SKM-1 treated with dmso at 0.1 percent for 144 hours (cell line): ENCODE data around the gene EN2.

Source experiments
- DNase-seq: peaks from one replicate; lab custom pipeline; 2025; ENCODE audit not compliant: unreplicated experiment; lab: John Stamatoyannopoulos, UW

Gene EN2

DNA sequence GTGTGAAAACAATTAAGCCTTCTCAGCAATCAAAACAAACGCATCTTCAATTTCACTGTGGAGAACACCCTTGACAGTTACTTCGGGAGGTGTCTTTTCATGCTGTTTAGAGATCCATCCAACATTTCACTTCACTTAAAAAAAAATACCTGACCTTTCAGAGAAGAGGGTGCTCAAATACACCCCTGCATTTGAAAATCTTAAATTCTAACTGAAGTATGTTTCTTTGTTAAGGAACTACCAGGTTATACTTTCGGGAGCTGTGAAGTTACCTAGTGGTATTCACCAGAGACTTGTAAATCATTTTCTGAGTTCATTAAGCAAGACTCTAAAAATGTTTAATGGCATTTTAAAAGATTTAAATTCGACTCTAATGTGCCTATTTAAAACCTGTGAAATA, 49.6 kb downstream of the EN2 start:
- no peak for DNase-seq

DNA sequence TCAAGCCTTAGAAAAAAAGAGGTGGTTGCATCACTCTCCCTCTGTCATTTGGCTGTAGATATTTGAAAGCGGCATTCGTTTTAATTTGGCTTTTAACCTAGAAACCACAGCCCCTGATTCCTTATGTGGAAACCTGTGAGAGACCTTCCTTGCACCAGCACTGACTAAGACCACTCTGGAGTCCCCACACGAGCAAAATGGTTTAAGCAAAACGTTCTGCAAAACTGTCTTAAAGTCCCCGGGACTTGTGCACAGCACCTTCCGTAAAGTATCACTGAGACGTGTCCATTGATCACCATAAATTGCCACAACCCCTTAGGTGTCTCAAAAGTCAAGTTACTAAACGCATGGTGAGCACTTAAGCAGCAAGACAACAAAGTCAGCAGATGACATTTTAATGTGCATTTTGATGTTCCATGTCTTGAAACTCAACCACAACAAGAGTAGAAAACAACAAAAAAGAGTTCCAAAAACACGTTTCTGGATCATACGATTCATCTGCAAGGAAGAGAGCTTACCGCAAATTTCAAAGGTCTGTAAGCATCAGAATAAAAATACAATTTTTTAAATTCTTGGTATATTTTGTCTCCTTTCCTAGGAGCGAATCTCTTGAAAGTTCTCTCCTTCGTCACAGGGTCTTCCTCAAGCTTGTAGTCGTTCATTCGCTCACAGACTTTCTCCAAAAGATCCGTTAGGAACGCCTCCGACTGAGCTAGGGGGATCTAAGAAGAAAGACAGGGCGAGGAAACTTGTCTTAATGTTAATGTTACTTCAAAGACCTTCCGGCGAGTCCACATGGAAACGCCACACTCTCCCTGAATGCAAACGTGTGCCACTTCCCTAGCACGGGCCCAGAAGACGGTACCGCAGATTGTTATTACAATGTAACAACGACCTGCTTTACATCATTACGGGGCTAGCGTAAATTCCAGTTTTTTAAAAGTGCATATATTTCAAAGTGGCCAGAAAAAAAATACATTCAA, 50.7 kb downstream of the EN2 start:
- no peak for DNase-seq

DNA sequence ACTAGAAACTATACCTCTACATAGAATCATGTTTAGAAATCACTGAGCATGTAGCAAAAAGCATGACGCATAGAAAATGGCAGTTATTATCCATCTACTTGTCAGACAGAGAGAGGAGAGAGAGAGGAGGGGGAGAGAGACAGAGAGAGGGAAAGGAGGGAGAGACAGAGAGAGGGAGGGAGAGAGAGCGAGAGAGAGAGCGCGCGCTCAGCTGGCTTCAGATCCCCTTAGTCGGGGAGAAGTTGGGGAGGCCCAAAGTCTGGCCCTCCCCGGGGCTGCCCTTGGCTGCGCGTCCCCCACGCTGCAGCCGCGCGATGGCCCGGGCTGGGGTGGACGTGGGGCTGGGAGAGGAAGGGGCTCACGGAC, 51.4 kb downstream of the EN2 start:
- DNase-seq: no peak

DNA sequence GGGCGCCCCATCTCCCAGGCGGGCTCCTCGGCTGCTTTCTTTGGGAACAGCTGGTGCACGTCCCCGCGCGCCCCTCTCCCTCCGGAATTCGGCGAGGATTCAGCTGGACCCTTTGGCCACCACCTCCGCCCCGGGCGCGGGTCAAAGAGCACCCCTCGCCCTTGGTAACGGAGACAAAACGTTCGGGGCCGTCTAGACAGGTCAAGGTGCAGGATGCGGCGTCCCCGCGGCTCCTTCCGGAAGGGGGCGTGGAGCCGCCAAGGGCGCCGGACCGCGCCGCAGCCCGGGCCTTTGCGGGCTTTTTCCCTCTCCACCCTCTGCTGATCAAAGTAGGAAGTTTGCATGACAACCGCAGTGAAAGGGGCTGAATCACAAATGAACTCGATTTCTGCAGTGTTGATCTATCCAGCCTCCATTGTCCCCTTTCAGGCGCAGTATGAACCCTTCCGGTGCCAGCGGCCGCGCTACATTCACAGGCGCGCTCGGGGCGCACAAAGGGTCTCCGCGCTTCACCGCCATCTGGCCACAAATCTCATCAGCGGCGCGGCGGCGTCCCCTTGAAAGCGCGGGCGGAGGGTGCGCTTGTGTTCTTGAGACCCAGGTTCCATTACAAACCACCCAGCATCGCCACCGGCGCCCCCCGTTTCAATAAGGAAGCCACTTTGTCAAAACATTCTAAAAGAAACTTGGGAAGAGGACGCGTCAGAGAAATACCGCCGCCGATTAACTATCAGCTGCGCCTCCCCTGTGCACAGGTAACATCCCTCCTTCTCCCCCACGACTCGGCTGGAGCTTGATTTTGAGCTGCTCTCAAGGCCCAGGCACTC, 52.0 kb downstream of the EN2 start:
- no peak for DNase-seq

GRCh38 chr7:155510975-155511701, 53.2 kb downstream of the EN2 start:
- DNase-seq: no peak

GRCh38 chr7:155511702-155511996, 53.7 kb downstream of the EN2 start:
- no peak for DNase-seq

GRCh38 chr7:155512246-155512887, 54.4 kb downstream of the EN2 start:
- no peak for DNase-seq

- DNase-seq: no peak
Observed at GRCh38 chr7:155513543-155514285, 55.8 kb downstream of the EN2 start.

DNA sequence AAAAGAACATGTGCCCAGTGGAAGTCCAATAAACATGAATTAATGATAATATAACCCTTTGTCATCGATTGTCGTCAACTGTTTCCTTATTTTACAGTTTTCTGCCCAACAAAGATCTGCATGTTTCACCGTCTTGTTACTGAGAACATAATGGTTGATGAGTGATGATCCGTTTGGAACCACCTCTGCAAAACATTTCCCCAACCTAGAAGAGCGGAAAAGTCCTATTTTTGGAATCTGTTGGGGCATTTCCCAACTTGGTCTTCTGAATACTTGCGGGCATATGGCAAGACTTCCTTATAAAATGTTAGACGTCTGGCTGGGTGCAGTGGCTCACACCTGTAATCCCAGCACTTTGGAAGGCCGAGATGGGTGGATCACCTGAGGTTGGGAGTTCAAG, 56.4 kb downstream of the EN2 start:
- no peak for DNase-seq
